Testis (tissue), 3 donors: Measurements from ENCODE around the gene SLC45A1. TPM values are rescaled to one million over a fixed set of nuclear protein-coding genes. Genes with fewer than 3 reads are reported as not detected.

ENCODE experiments used
- DNase-seq: peaks from one replicate; pipeline ENCODE4 v3.0.0-alpha.2; 2019
- H3K27ac ChIP-seq, 2 donors: fragments of 200-600 bp; sonication (generic); one replicate each; pipeline ENCODE4 v1.5.1; 2019
- H3K27me3 ChIP-seq: fragments of 200-600 bp; sonication (generic); one replicate; pipeline ENCODE4 v1.5.1; 2019
- H3K36me3 ChIP-seq: fragments of 200-600 bp; sonication (generic); one replicate; pipeline ENCODE4 v1.5.1; 2017; ENCODE audit warnings: low read depth; ENCODE audit errors: missing control alignments
- H3K4me1 ChIP-seq: fragments of 200-600 bp; sonication (generic); one replicate; pipeline ENCODE4 v1.5.1; 2019
- H3K4me3 ChIP-seq, 2 donors: fragments of 200-600 bp; sonication (generic); one replicate each; pipeline ENCODE4 v1.5.1; 2017 to 2019
- H3K9me3 ChIP-seq: fragments of 200-600 bp; sonication (generic); one replicate; pipeline ENCODE4 v1.5.1; 2017
- POLR2A ChIP-seq: fragments of 450-650 bp; IDR thresholded peaks from one replicate; pipeline ENCODE4 v1.6.1; 2017; ENCODE audit warnings: antibody characterized with exemption, mild to moderate bottlenecking, moderate library complexity
- WGBS, 2 donors: methylation state at CpG; one replicate each; pipeline ENCODE4 v1.1.5; 2018; 5-methylcytosine and 5-hydroxymethylcytosine counted together
- intact Hi-C: fragments of 100-400 bp; cut with DNase I; formaldehyde crosslinking; loops from one replicate; pipeline ENCODE4 v1.15.1; 2023; ENCODE audit warnings: low total_unique reads
- polyA plus RNA-seq: library from polyadenylated mRNA; stranded (reverse); fragments of 350-450 nt; fragmentation: Illumina TruSeq; extraction: RNeasy Lipid Tissue Mini Kit (QIAGEN cat#74804); gene quantifications from one replicate; pipeline ENCODE4 v1.2.3, GENCODE V29; 2014; ENCODE audit warnings: low read depth, low replicate concordance; ENCODE audit not compliant: insufficient read depth
- total RNA-seq, 2 donors: library from RNA; depleted of rRNA; stranded (reverse); fragments of >200 nt; gene quantifications; one replicate each; pipeline ENCODE4 v1.2.3, GENCODE V29; 2016
- TF ChIP-seq, protein P1 (sequence below), 3 experiments: fragments of 450-650 bp in 2 of 3; fragments of 200-600 bp in 1 of 3; sonication (generic) in 1 of 3; IDR thresholded peaks; one replicate each; pipeline ENCODE4 v1.5.1; 2016 to 2019; ENCODE audit warnings: antibody characterized with exemption in 3 of 3, mild to moderate bottlenecking in 2 of 3, moderate library complexity in 1 of 3

The SLC45A1 gene
- total and polyA plus RNA-seq, 3 donors from 2014 or later: 5.6 to 9.0 (median 8.5) TPM

DNA sequence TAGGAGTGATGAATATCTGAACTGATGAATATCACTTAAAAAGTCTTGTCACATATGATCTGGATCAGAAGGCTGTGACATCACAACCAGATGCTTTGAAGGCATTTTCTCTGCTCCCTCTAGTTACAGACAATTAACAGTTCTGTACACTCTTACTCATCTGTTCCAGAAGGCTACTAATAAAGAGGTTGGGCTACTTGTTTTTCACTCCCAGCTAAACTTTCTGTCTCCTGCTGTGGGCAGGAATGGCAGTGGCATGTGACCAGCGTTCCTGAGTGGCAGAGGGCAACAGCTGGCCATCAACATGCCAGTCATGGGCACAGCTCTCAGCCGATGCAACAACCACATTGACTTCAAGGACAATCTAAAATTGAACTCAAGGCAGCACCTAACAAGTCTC, 66.7 kb downstream of the SLC45A1 start:
- Histone ChIP-seq H3K4me1 (peaks cover 45% of the 10 kb centered on the region), H3K27ac (peak overlapping the region; percentile 4 to 37), H3K4me3 (no peak overlapping the region), H3K36me3 (no peaks in the 10 kb centered on the region), H3K27me3 (no peaks in the 10 kb centered on the region), H3K9me3 (no peaks in the 10 kb centered on the region)
- no peak for TF ChIP-seq POLR2A
- TF ChIP-seq, protein P1, sequence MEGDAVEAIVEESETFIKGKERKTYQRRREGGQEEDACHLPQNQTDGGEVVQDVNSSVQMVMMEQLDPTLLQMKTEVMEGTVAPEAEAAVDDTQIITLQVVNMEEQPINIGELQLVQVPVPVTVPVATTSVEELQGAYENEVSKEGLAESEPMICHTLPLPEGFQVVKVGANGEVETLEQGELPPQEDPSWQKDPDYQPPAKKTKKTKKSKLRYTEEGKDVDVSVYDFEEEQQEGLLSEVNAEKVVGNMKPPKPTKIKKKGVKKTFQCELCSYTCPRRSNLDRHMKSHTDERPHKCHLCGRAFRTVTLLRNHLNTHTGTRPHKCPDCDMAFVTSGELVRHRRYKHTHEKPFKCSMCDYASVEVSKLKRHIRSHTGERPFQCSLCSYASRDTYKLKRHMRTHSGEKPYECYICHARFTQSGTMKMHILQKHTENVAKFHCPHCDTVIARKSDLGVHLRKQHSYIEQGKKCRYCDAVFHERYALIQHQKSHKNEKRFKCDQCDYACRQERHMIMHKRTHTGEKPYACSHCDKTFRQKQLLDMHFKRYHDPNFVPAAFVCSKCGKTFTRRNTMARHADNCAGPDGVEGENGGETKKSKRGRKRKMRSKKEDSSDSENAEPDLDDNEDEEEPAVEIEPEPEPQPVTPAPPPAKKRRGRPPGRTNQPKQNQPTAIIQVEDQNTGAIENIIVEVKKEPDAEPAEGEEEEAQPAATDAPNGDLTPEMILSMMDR (IDR thresholded peaks at IDR 0.05): no peak
- intact Hi-C loops: no loop called here
- no peak for DNase-seq
- whole genome bisulfite sequencing, 2 donors: 43 to 51% methylated on average over 2 of the region's 2 CpGs

GRCh38 chr1:8386247-8386646, 68.3 kb downstream of the SLC45A1 start:
- no peaks in the 10 kb centered on the region for H3K36me3 ChIP-seq
- no peak for TF ChIP-seq POLR2A
- TF ChIP-seq, protein P1 (IDR thresholded peaks at IDR 0.05): no peak
- no peak overlapping the region for H3K4me3 ChIP-seq
- H3K9me3 ChIP-seq: no peaks in the 10 kb centered on the region
- H3K27ac ChIP-seq: no peak overlapping the region
- H3K4me1 ChIP-seq: peaks cover 39% of the 10 kb centered on the region
- no peaks in the 10 kb centered on the region for H3K27me3 ChIP-seq
- no peak for DNase-seq
- intact Hi-C loops: no loop called here

DNA sequence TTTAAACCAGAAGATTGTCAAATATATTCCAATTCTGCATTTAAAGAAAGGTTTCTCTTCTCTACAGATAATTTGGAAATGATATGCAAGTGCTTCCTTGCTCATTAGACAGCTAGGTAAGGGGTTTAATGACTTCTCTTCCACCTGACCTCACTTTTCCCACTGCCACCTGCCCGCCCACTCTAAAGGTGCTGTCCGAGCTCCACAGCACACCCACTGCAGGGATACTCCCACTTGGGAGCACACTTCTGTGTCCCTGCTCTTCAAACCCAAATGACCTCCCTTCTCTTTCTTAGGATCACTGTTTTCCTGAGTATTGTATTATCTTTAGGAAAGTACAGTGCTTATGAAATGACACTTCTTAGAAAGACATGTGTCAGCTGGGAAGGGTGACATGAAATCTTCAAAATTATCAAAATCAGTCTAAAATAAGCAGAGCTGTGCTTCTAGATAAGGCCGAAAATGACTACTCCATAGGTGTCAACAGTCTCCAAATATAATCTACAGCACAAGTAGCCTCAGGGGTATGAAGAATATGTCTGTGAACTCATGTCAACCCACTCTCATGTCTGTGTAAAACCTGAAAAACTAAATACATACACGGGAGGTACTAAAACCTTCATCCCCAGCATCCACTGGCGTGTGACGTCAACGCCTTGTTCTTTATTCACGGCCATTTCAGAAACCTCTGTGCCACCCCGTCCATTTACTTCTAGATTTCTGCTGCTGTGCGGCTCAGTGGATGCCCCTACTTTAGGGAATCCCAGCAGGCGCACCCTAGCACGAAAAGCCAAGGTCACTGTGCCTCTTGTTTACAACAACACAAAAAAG, 71.0 kb downstream of the SLC45A1 start:
- TF ChIP-seq POLR2A: no peak
- TF ChIP-seq, protein P1 (IDR thresholded peaks at IDR 0.05): no peak
- no peak for DNase-seq
- Histone ChIP-seq H3K27me3 (no peaks in the 10 kb centered on the region), H3K36me3 (no peaks in the 10 kb centered on the region), H3K27ac (no peak overlapping the region), H3K4me3 (no peak overlapping the region), H3K9me3 (no peaks in the 10 kb centered on the region), H3K4me1 (peaks cover 24% of the 10 kb centered on the region)
- intact Hi-C loops: no loop called here
- 90 to 91% methylated on average over 12 of the region's 12 CpGs for WGBS, 2 donors

- no peaks in the 10 kb centered on the region for H3K9me3 ChIP-seq
- intact Hi-C loops: no loop called here
- H3K27ac ChIP-seq: no peak overlapping the region
- no peak for DNase-seq
- no peaks in the 10 kb centered on the region for H3K36me3 ChIP-seq
- 90 to 92% methylated on average over 7 of the region's 7 CpGs for WGBS, 2 donors
- no peak for TF ChIP-seq POLR2A
- TF ChIP-seq, protein P1 (IDR thresholded peaks at IDR 0.05): no peak
- H3K4me1 ChIP-seq: peaks cover 14% of the 10 kb centered on the region
- no peak overlapping the region for H3K4me3 ChIP-seq
- no peaks in the 10 kb centered on the region for H3K27me3 ChIP-seq
Observed at GRCh38 chr1:8389958-8390535, 72.1 kb downstream of the SLC45A1 start.
